ENCODE measurements around the gene SF3B4. TPM values are rescaled to one million over a fixed set of nuclear protein-coding genes. Genes with fewer than 3 reads are reported as not detected.

The SF3B4 gene
- total RNA-seq, 1 experiment from 2014 or later = 127 TPM

- Histone ChIP-seq H4K8ac (replicated peaks; ENCODE audit: insufficient read length, low read depth, low read length) (no peak overlapping the region), H3K4ac (ENCODE audit: low read depth, low read length) (no peak overlapping the region), H2BK120ac (ENCODE audit: low read depth, low read length, poor library complexity, severe bottlenecking) (no peak overlapping the region), H3K9me3 (ENCODE audit: control insufficient read depth, low read depth, low read length) (no peaks in the 10 kb centered on the region), H3K27me3 (ENCODE audit: insufficient read depth, low read length) (no peaks in the 10 kb centered on the region), H3K23ac (ENCODE audit: insufficient read length, low read depth, low read length) (no peak overlapping the region), H3K14ac (ENCODE audit: insufficient read depth, low read length) (no peak overlapping the region), H4K5ac (ENCODE audit: insufficient read length, low read depth, low read length) (no peak overlapping the region), H4K91ac (ENCODE audit: insufficient read length, low read depth, low read length) (no peak overlapping the region), H3K4me2 (ENCODE audit: insufficient read depth, insufficient read length, low read length) (no peak overlapping the region), H3K27ac (ENCODE audit: insufficient read length, low read depth, low read length) (no peak overlapping the region), H2BK15ac (ENCODE audit: low read depth, low read length) (no peak overlapping the region), H2AFZ (ENCODE audit: low read length) (no peak overlapping the region), H3K18ac (ENCODE audit: insufficient read length, low read depth, low read length) (no peak overlapping the region), H3K56ac (ENCODE audit: insufficient read length, low read depth, low read length) (no peak overlapping the region), H3T11ph (ENCODE audit: low read length) (no peak overlapping the region), H3K9ac (ENCODE audit: extremely low read depth, insufficient read length, low read length) (no peak overlapping the region), H3K79me1 (ENCODE audit: insufficient read depth, low read depth, low read length, poor library complexity, severe bottlenecking) (no peaks in the 10 kb centered on the region), H4K20me1 (ENCODE audit: control insufficient read depth, insufficient read depth, insufficient read length) (no peaks in the 10 kb centered on the region), H3K79me2 (ENCODE audit: insufficient read depth, low read length) (no peaks in the 10 kb centered on the region), H2AK5ac (ENCODE audit: insufficient read length, low read length) (no peak overlapping the region), H2BK12ac (ENCODE audit: insufficient read length, low read depth, low read length) (no peak overlapping the region), H3K4me1 (ENCODE audit: insufficient read depth, low read length) (no peaks in the 10 kb centered on the region), H2BK5ac (ENCODE audit: insufficient read length, low read length) (no peak overlapping the region), H3K23me2 (ENCODE audit: insufficient read length, low read depth, low read length, poor library complexity, severe bottlenecking) (no peaks in the 10 kb centered on the region), H2BK20ac (ENCODE audit: low read depth, low read length, poor library complexity, severe bottlenecking) (no peak overlapping the region)
- Mint-ChIP-seq H3K36me3 (ENCODE audit: insufficient read depth in 1 of 3, low read depth in 3 of 3) (peaks cover 11 to 51% (median 49%) of the 10 kb centered on the region in 3 experiments; a peak in 6 of 7 replicates), H3K27ac (peak overlapping the region; percentile 35 to 86 (median 62); a peak in 4 of 7 replicates), H3K4me3 (no peak overlapping the region), H3K4me1 (no peaks in the 10 kb centered on the region), H3K9me3 (no peaks in the 10 kb centered on the region), H3K27me3 (ENCODE audit: low read depth) (no peaks in the 10 kb centered on the region)
- no peak for DNase-seq
- WGBS (ENCODE audit: extremely low coverage, insufficient read length, low lambda C conversion rate) = no CpG with 5 or more reads among the region's 3 CpGs
- TF ChIP-seq CTCF (conservative IDR thresholded peaks at IDR 0.05) = no peak
Measured at GRCh38 chr1:149967041-149967440, 39.4 kb upstream of the SF3B4 start.
